Fibroblast of skin of scalp (primary cell): ENCODE results near the gene HELZ.
"Not testable (repeated sequence)": the region's sequence is repeated elsewhere in the genome, so short reads cannot be mapped to it uniquely, and the experiment has no call there.

Experiments
- DNase-seq: peaks from one replicate; pipeline ENCODE4 v3.0.0-alpha.2; 2013

The HELZ gene

GRCh38 chr17:67050066-67050465, 194.9 kb downstream of the HELZ start:
- no peak for DNase-seq

- no peak for DNase-seq
Measured at GRCh38 chr17:67049025-67049739, 195.8 kb downstream of the HELZ start.

- DNase-seq: no peak
Measured at GRCh38 chr17:67047382-67047781, 197.6 kb downstream of the HELZ start.

GRCh38 chr17:67046398-67046797, 198.6 kb downstream of the HELZ start:
- DNase-seq: no peak

GRCh38 chr17:67044940-67045339, 200.1 kb downstream of the HELZ start:
- no peak for DNase-seq

- no peak for DNase-seq
Measured at GRCh38 chr17:67044016-67044772, 200.8 kb downstream of the HELZ start, which contains the start of gene CACNG1. Gene CACNG1, plus strand, starts transcription at chr17:67044554. Its CDS starts 107 bp downstream, at chr17:67044661.

- DNase-seq: no peak
Measured at GRCh38 chr17:67043283-67043682, 201.7 kb downstream of the HELZ start.

- no peak for DNase-seq
Measured at GRCh38 chr17:67041941-67042899, 202.8 kb downstream of the HELZ start.

- DNase-seq: no peak
Measured at GRCh38 chr17:67041531-67041930, 203.5 kb downstream of the HELZ start.

- not testable (repeated sequence) for DNase-seq
Measured at GRCh38 chr17:67041119-67041518, 203.9 kb downstream of the HELZ start.

GRCh38 chr17:67040652-67041051, 204.3 kb downstream of the HELZ start:
- no peak for DNase-seq

- DNase-seq: no peak
Measured at GRCh38 chr17:67038861-67039365, 206.1 kb downstream of the HELZ start.

- DNase-seq: no peak
Measured at GRCh38 chr17:67035131-67036083, 209.6 kb downstream of the HELZ start.

GRCh38 chr17:67033613-67034012, 211.4 kb downstream of the HELZ start:
- no peak for DNase-seq

GRCh38 chr17:67032985-67033384, 212.0 kb downstream of the HELZ start:
- no peak for DNase-seq

- DNase-seq: no peak
Measured at GRCh38 chr17:67032382-67032781, 212.6 kb downstream of the HELZ start.

GRCh38 chr17:67030641-67031040, 214.4 kb downstream of the HELZ start:
- DNase-seq: no peak

GRCh38 chr17:67027031-67027628, 217.9 kb downstream of the HELZ start:
- peak; percentile 3 for DNase-seq

- DNase-seq: peak; percentile 21
Measured at GRCh38 chr17:67026341-67026740, 218.7 kb downstream of the HELZ start.

GRCh38 chr17:67025216-67025792, 219.7 kb downstream of the HELZ start:
- no peak for DNase-seq

- DNase-seq: no peak
Measured at GRCh38 chr17:67024736-67025135, 220.3 kb downstream of the HELZ start.
